HepG2 (cell line): ENCODE data around the gene MFSD8. TPM values are rescaled to one million over a fixed set of nuclear protein-coding genes. Genes with fewer than 3 reads are reported as not detected.

Experiments
- ATAC-seq: fragments of 200-7000 bp; cut with Tn5 transposase; 3 replicates; pipeline ENCODE4 v1.9.1; 2020; ENCODE audit warnings: mild to moderate bottlenecking, moderate library complexity
- BruUV-seq: library from RNA; stranded (reverse); fragments of 400-500 nt; replicated peaks from 2 replicates; lab custom pipeline; 2021; lab: Mats Ljungman, UMichigan
- CTCF ChIA-PET: fragments of 300-600 bp; formaldehyde crosslinking; extraction: SDS; loops from one replicate; lab custom pipeline; 2021; ENCODE audit warnings: low total read pairs, inconsistent platforms, low intra/inter-chr PET ratio; lab: Yijun Ruan, JAX
- POLR2A ChIA-PET: fragments of 350-600 bp; sonication (Branson Sonifier 250); formaldehyde crosslinking; loops from one replicate; lab custom pipeline; 2020; ENCODE audit warnings: antibody characterized with exemption, inconsistent platforms; lab: Yijun Ruan, JAX
- DNase-seq: peaks from one replicate; pipeline ENCODE4 v3.0.0-alpha.2; 2015; ENCODE audit warnings: low spot score
- FAIRE-seq: peaks from 3 replicates; lab custom pipeline; 2011; peaks lifted over from hg19 to GRCh38; lab: Jason Lieb, UNC
- H2AFZ ChIP-seq: one replicate; pipeline ENCODE4 v1.6.1; 2011; ENCODE audit warnings: low read length, inconsistent platforms
- H3K27ac ChIP-seq: fragments of 300-600 bp; 3 replicates; pipeline ENCODE4 v1.8.0; 2011; ENCODE audit warnings: mixed run types, mild to moderate bottlenecking, mixed read lengths, low read length, inconsistent platforms; ENCODE audit not compliant: insufficient read depth; ENCODE audit errors: extremely low read length
- H3K27me3 ChIP-seq, 2 experiments: fragments of 200-600 bp in 1 of 2; 2 replicates in 1 of 2; 3 replicates in 1 of 2; pipeline versions ENCODE4 v1.6.0 to v1.8.0; 2011; ENCODE audit warnings: low read length in 2 of 2, mild to moderate bottlenecking in 2 of 2, moderate library complexity in 2 of 2, inconsistent platforms in 1 of 2; ENCODE audit not compliant: insufficient read depth in 2 of 2, control insufficient read depth in 1 of 2
- H3K36me3 ChIP-seq, 2 experiments: fragments of 200-600 bp in 1 of 2; replicated peaks in 1 of 2; 2 replicates in 1 of 2; 3 replicates in 1 of 2; pipeline versions ENCODE4 v1.5.1 to v1.8.0; 2011; ENCODE audit warnings: low read length in 2 of 2, inconsistent platforms in 1 of 2; ENCODE audit not compliant: insufficient read depth in 2 of 2, control insufficient read depth in 1 of 2
- H3K4me1 ChIP-seq: 2 replicates; pipeline ENCODE4 v1.5.1; 2012; ENCODE audit warnings: low read length, inconsistent platforms; ENCODE audit not compliant: insufficient read depth
- H3K4me2 ChIP-seq: 2 replicates; pipeline ENCODE4 v1.6.0; 2011; ENCODE audit warnings: low read depth, low read length, inconsistent platforms
- H3K4me3 ChIP-seq, 3 experiments: fragments of 200-600 bp in 1 of 3; sonication (generic), shearing (Covaris generic) in 1 of 3; replicated peaks in 1 of 3; 2 replicates each; pipeline ENCODE4 v1.5.1; 2011 to 2016; ENCODE audit warnings: low read length in 3 of 3, inconsistent platforms in 2 of 3, low read depth in 2 of 3, mild to moderate bottlenecking in 2 of 3, control low read depth in 1 of 3, mixed read lengths in 1 of 3; ENCODE audit not compliant: insufficient read depth in 1 of 3
- H3K79me2 ChIP-seq: one replicate; pipeline ENCODE4 v1.6.1; 2011; ENCODE audit warnings: low read length, inconsistent platforms; ENCODE audit not compliant: insufficient read depth
- H3K9ac ChIP-seq: 2 replicates; pipeline ENCODE4 v1.6.0; 2011; ENCODE audit warnings: mild to moderate bottlenecking, low read depth, low read length, inconsistent platforms; ENCODE audit not compliant: insufficient read depth
- H3K9me3 ChIP-seq: 2 replicates; pipeline ENCODE4 v1.5.1; 2012; ENCODE audit warnings: mild to moderate bottlenecking, low read length
- H4K20me1 ChIP-seq: 2 replicates; pipeline ENCODE4 v1.6.0; 2011; ENCODE audit warnings: inconsistent platforms, mild to moderate bottlenecking, low read length, moderate library complexity; ENCODE audit not compliant: insufficient read depth
- KLF9 ChIP-seq: IDR thresholded peaks from 2 replicates; pipeline ENCODE4 v1.6.1; 2016; ENCODE audit warnings: low read depth
- POLR2A ChIP-seq, 2 experiments: IDR thresholded peaks; 2 replicates each; pipeline ENCODE4 v1.6.1; 2011; ENCODE audit warnings: low read depth in 2 of 2, low read length in 2 of 2, mild to moderate bottlenecking in 1 of 2, moderate library complexity in 1 of 2; ENCODE audit not compliant: insufficient read depth in 1 of 2
- ZBTB38 ChIP-seq: sonication (generic); formaldehyde crosslinking; IDR thresholded peaks from 2 replicates; pipeline ENCODE4 v1.5.1; 2020; ENCODE audit warnings: mild to moderate bottlenecking, missing genetic modification reagents
- ZMYM4 ChIP-seq: sonication (generic); formaldehyde crosslinking; IDR thresholded peaks from 2 replicates; pipeline ENCODE4 v1.8.1; 2023; ENCODE audit warnings: mild to moderate bottlenecking, missing genetic modification reagents
- ZNF18 ChIP-seq: sonication (generic); formaldehyde crosslinking; IDR thresholded peaks from 2 replicates; pipeline ENCODE4 v1.8.0; 2022; ENCODE audit warnings: mild to moderate bottlenecking, missing genetic modification reagents; ENCODE audit not compliant: insufficient replicate concordance
- ZNF577 ChIP-seq: sonication (generic); formaldehyde crosslinking; IDR thresholded peaks from 2 replicates; pipeline ENCODE4 v1.4.0; 2020; ENCODE audit warnings: mild to moderate bottlenecking, low read depth, missing genetic modification reagents, borderline replicate concordance
- WGBS: methylation state at CpG from one replicate; pipeline ENCODE4 v1.1.6; 2017; ENCODE audit warnings: low lambda C conversion rate; 5-methylcytosine and 5-hydroxymethylcytosine counted together
- in situ Hi-C: cut with HindIII; loops from 2 replicates; pipeline ENCODE4 v1.10.0; 2017; ENCODE audit warnings: low pct_unique_long_range_greater_than_20kb; ENCODE audit not compliant: extremely low pct_ligation_motif_present
- intact Hi-C: fragments of 100-400 bp; cut with micrococcal nuclease; formaldehyde crosslinking; loops from one replicate; pipeline ENCODE4 v1.10.0; 2022; ENCODE audit not compliant: unreplicated experiment
- polyA plus RNA-seq, 8 experiments: library from polyadenylated mRNA; depleted of rRNA in 3 of 8; stranded (reverse) in 7 of 8; unstranded in 1 of 8; fragments of >200 nt; fragmentation: Illumina TruSeq in 4 of 8; extraction: Trizol in 4 of 8; gene quantifications; 2 replicates each; pipeline versions ENCODE4 v1.2.1 to v1.2.3, GENCODE V29; 2011 to 2016; ENCODE audit warnings: low read depth in 4 of 8, missing spikeins in 1 of 8, mixed read lengths in 1 of 8; ENCODE audit not compliant: insufficient read depth in 1 of 8
- total RNA-seq, 5 experiments: library from RNA; depleted of rRNA; stranded (reverse); fragments of >200 nt; fragmentation: Illumina TruSeq; extraction: Trizol; gene quantifications; 2 replicates each; pipeline ENCODE4 v1.2.3, GENCODE V29; 2016; ENCODE audit warnings: low read depth in 1 of 5

The MFSD8 gene
- total and polyA plus RNA-seq, 2 of the 13 experiments (the other 11 are each of a cell fraction or from before 2014, with no cell fraction given): 24.8 to 25.5 TPM

GRCh38 chr4:127963633-127964398, 1.2 kb downstream of the MFSD8 start (continued):
- peak; percentile 92 for TF ChIP-seq ZBTB38
- TF ChIP-seq POLR2A (IDR thresholded peaks at IDR 0.05; ENCODE audit: insufficient read depth in 1 of 2, low read depth in 2 of 2, low read length in 2 of 2): 0 out of 4 replicates have a peak, but pooled peaks of 1 of the 2 experiments have one; percentile 46
- TF ChIP-seq ZMYM4: peak; percentile 92

- no peak overlapping the region for H3K9ac ChIP-seq
- no peaks in the 10 kb centered on the region for H4K20me1 ChIP-seq
- H3K36me3 ChIP-seq: peaks cover 0 to 3% of the 10 kb centered on the region in 2 experiments; a peak in 2 of 5 replicates
- BruUV-seq: no TSS peak
- H3K4me3 ChIP-seq: no peak overlapping the region
- ATAC-seq: no peak
- 95% methylated on average over 1 of the region's 1 CpG for WGBS
- POLR2A ChIA-PET: no interaction called here
- no peak overlapping the region for H2AFZ ChIP-seq
- H3K79me2 ChIP-seq: peaks cover 25% of the 10 kb centered on the region
- TF ChIP-seq KLF9 (CRISPR knock-in tag) (no peak), ZNF18 (CRISPR knock-in tag) (no peak), ZNF577 (CRISPR knock-in tag) (no peak)
- TF ChIP-seq, all 625 proteins: peak for 0
- Histone ChIP-seq H3K27me3 (no peaks in the 10 kb centered on the region; a peak in 1 of 5 replicates), H3K4me2 (no peak overlapping the region), H3K27ac (no peak overlapping the region), H3K9me3 (no peaks in the 10 kb centered on the region), H3K4me1 (peaks cover 17% of the 10 kb centered on the region)
- in situ Hi-C loops: loop anchor here (10.0 kb wide), 1 partner anchor 95 kb away; no protein-coding TSS in a partner anchor
- FAIRE-seq: no peak
- no peak for DNase-seq
- CTCF ChIA-PET: no interaction called here
- intact Hi-C loops: loop anchor here (10.0 kb wide), 2 partner anchors 175 to 325 kb away; partner anchors contain the start of genes HSPA4L and PGRMC2
Measured at GRCh38 chr4:127959794-127960193, 5.2 kb downstream of the MFSD8 start.
